ENCODE data around the gene STT3B.

Gene STT3B

GRCh38 chr3:31546162-31546561 is 13.4 kb downstream of the STT3B start:
- H3K4me1 ChIP-seq (ENCODE audit: control insufficient read depth, insufficient read depth, low read depth, low read length): no peaks in the 10 kb centered on the region
- H2BK12ac ChIP-seq (ENCODE audit: low read length in 2 of 2): no peak overlapping the region
- H3K9ac ChIP-seq (ENCODE audit: low read length): peak overlapping the region; percentile 79
- no peak overlapping the region for H2BK5ac ChIP-seq (ENCODE audit: low read depth, low read length, poor library complexity, severe bottlenecking)
- H3K4me2 ChIP-seq (ENCODE audit: low read length, poor library complexity, severe bottlenecking): no peak overlapping the region
- H3K79me1 ChIP-seq (replicated peaks; ENCODE audit: low read length, poor library complexity, severe bottlenecking): peaks cover 1% of the 10 kb centered on the region
- no peak overlapping the region for H3K23ac ChIP-seq (ENCODE audit: low read length in 2 of 2)
- no peaks in the 10 kb centered on the region for H3K27me3 ChIP-seq (ENCODE audit: control insufficient read depth in 1 of 2, insufficient read depth in 1 of 2, low read length in 2 of 2)
- H4K91ac ChIP-seq (ENCODE audit: low read length): no peak overlapping the region
- H2BK15ac ChIP-seq (ENCODE audit: low read depth, poor library complexity, severe bottlenecking): no peak overlapping the region
- H4K8ac ChIP-seq (ENCODE audit: low read length): no peak overlapping the region
- no peak overlapping the region for H3K14ac ChIP-seq (ENCODE audit: low read length in 2 of 2)
- no CpG with 5 or more reads among the region's 1 CpG for WGBS
- H3K4me3 ChIP-seq (ENCODE audit: insufficient read depth in 1 of 2, low read depth in 1 of 2, low read length in 2 of 2): no peak overlapping the region
- DNase-seq: peak; percentile 37
- H3K9me3 ChIP-seq (ENCODE audit: control insufficient read depth, low read length): no peaks in the 10 kb centered on the region
- no peak overlapping the region for H3K27ac ChIP-seq (ENCODE audit: low read length, poor library complexity, severe bottlenecking)
- no peak overlapping the region for H3K4ac ChIP-seq (ENCODE audit: low read depth in 1 of 2, low read length in 2 of 2)
- no peak overlapping the region for H2AK5ac ChIP-seq (ENCODE audit: low read length, severe bottlenecking)
- no peak overlapping the region for H3K18ac ChIP-seq (ENCODE audit: low read depth in 1 of 2, low read length in 2 of 2)
- no peak overlapping the region for H2BK120ac ChIP-seq (ENCODE audit: low read depth, low read length)
- no peak overlapping the region for H2AFZ ChIP-seq (ENCODE audit: low read depth, low read length)
- H3K36me3 ChIP-seq (ENCODE audit: control insufficient read depth in 1 of 2, insufficient read depth in 2 of 2, low read depth in 1 of 2, low read length in 2 of 2): peaks cover 0 to 6% of the 10 kb centered on the region in 2 experiments

- H3K9ac ChIP-seq (ENCODE audit: low read length): peak overlapping the region; percentile 79
Measured at GRCh38 chr3:31546725-31547124, 14.0 kb downstream of the STT3B start.

GRCh38 chr3:31550452-31551251 is 17.9 kb downstream of the STT3B start:
- H2AK5ac ChIP-seq (ENCODE audit: low read length, severe bottlenecking): no peak overlapping the region
- H3K23ac ChIP-seq (ENCODE audit: low read length in 2 of 2): no peak overlapping the region
- H3K27ac ChIP-seq (ENCODE audit: low read length, poor library complexity, severe bottlenecking): no peak overlapping the region
- WGBS: 42% methylated on average over 2 of the region's 2 CpGs
- H2BK120ac ChIP-seq (ENCODE audit: low read depth, low read length): no peak overlapping the region
- no peaks in the 10 kb centered on the region for H3K36me3 ChIP-seq (ENCODE audit: control insufficient read depth in 1 of 2, insufficient read depth in 2 of 2, low read depth in 1 of 2, low read length in 2 of 2)
- no peak overlapping the region for H4K8ac ChIP-seq (ENCODE audit: low read length)
- no peak overlapping the region for H2BK15ac ChIP-seq (ENCODE audit: low read depth, poor library complexity, severe bottlenecking)
- no peak overlapping the region for H2BK5ac ChIP-seq (ENCODE audit: low read depth, low read length, poor library complexity, severe bottlenecking)
- H2BK12ac ChIP-seq (ENCODE audit: low read length in 2 of 2): no peak overlapping the region
- no peaks in the 10 kb centered on the region for H3K9me3 ChIP-seq (ENCODE audit: control insufficient read depth, low read length)
- no peaks in the 10 kb centered on the region for H3K27me3 ChIP-seq (ENCODE audit: control insufficient read depth in 1 of 2, insufficient read depth in 1 of 2, low read length in 2 of 2)
- no peak overlapping the region for H3K9ac ChIP-seq (ENCODE audit: low read length)
- H3K4me3 ChIP-seq (ENCODE audit: insufficient read depth in 1 of 2, low read depth in 1 of 2, low read length in 2 of 2): no peak overlapping the region
- H3K4me1 ChIP-seq (ENCODE audit: control insufficient read depth, insufficient read depth, low read depth, low read length): no peaks in the 10 kb centered on the region
- H3K4ac ChIP-seq (ENCODE audit: low read depth in 1 of 2, low read length in 2 of 2): no peak overlapping the region
- no peak overlapping the region for H3K18ac ChIP-seq (ENCODE audit: low read depth in 1 of 2, low read length in 2 of 2)
- H3K14ac ChIP-seq (ENCODE audit: low read length in 2 of 2): no peak overlapping the region
- H3K4me2 ChIP-seq (ENCODE audit: low read length, poor library complexity, severe bottlenecking): no peak overlapping the region
- peak; percentile 39 for DNase-seq
- H3K79me1 ChIP-seq (replicated peaks; ENCODE audit: low read length, poor library complexity, severe bottlenecking): peaks cover 1% of the 10 kb centered on the region
- H2AFZ ChIP-seq (ENCODE audit: low read depth, low read length): no peak overlapping the region
- H4K91ac ChIP-seq (ENCODE audit: low read length): no peak overlapping the region

More at GRCh38 chr3:31546725-31547124, 14.0 kb downstream of the STT3B start:
- no peak overlapping the region for H3K23ac ChIP-seq (ENCODE audit: low read length in 2 of 2)
- no peak overlapping the region for H3K27ac ChIP-seq (ENCODE audit: low read length, poor library complexity, severe bottlenecking)
- no peak overlapping the region for H2BK120ac ChIP-seq (ENCODE audit: low read depth, low read length)
- no peak overlapping the region for H2AK5ac ChIP-seq (ENCODE audit: low read length, severe bottlenecking)
- no peak overlapping the region for H2AFZ ChIP-seq (ENCODE audit: low read depth, low read length)
- H3K14ac ChIP-seq (ENCODE audit: low read length in 2 of 2): no peak overlapping the region
- no peak for DNase-seq
- no peaks in the 10 kb centered on the region for H3K27me3 ChIP-seq (ENCODE audit: control insufficient read depth in 1 of 2, insufficient read depth in 1 of 2, low read length in 2 of 2)
- no peak overlapping the region for H3K4ac ChIP-seq (ENCODE audit: low read depth in 1 of 2, low read length in 2 of 2)
- H4K8ac ChIP-seq (ENCODE audit: low read length): no peak overlapping the region
- no peak overlapping the region for H2BK5ac ChIP-seq (ENCODE audit: low read depth, low read length, poor library complexity, severe bottlenecking)
- H3K9me3 ChIP-seq (ENCODE audit: control insufficient read depth, low read length): no peaks in the 10 kb centered on the region
- no peak overlapping the region for H3K18ac ChIP-seq (ENCODE audit: low read depth in 1 of 2, low read length in 2 of 2)
- no peak overlapping the region for H2BK12ac ChIP-seq (ENCODE audit: low read length in 2 of 2)
- H3K79me1 ChIP-seq (replicated peaks; ENCODE audit: low read length, poor library complexity, severe bottlenecking): peaks cover 1% of the 10 kb centered on the region
- peaks cover 0 to 6% of the 10 kb centered on the region in 2 experiments for H3K36me3 ChIP-seq (ENCODE audit: control insufficient read depth in 1 of 2, insufficient read depth in 2 of 2, low read depth in 1 of 2, low read length in 2 of 2)
- no CpG with 5 or more reads among the region's 1 CpG for WGBS
- H4K91ac ChIP-seq (ENCODE audit: low read length): no peak overlapping the region
- no peaks in the 10 kb centered on the region for H3K4me1 ChIP-seq (ENCODE audit: control insufficient read depth, insufficient read depth, low read depth, low read length)
- no peak overlapping the region for H3K4me3 ChIP-seq (ENCODE audit: insufficient read depth in 1 of 2, low read depth in 1 of 2, low read length in 2 of 2)
- no peak overlapping the region for H3K4me2 ChIP-seq (ENCODE audit: low read length, poor library complexity, severe bottlenecking)
- no peak overlapping the region for H2BK15ac ChIP-seq (ENCODE audit: low read depth, poor library complexity, severe bottlenecking)

GRCh38 chr3:31551646-31552045 is 18.9 kb downstream of the STT3B start:
- H3K14ac ChIP-seq (ENCODE audit: low read length in 2 of 2): no peak overlapping the region
- no peaks in the 10 kb centered on the region for H3K27me3 ChIP-seq (ENCODE audit: control insufficient read depth in 1 of 2, insufficient read depth in 1 of 2, low read length in 2 of 2)
- H3K4me1 ChIP-seq (ENCODE audit: control insufficient read depth, insufficient read depth, low read depth, low read length): no peaks in the 10 kb centered on the region
- no peak overlapping the region for H3K18ac ChIP-seq (ENCODE audit: low read depth in 1 of 2, low read length in 2 of 2)
- WGBS: 100% methylated on average over 2 of the region's 2 CpGs
- no peak overlapping the region for H4K8ac ChIP-seq (ENCODE audit: low read length)
- H2BK5ac ChIP-seq (ENCODE audit: low read depth, low read length, poor library complexity, severe bottlenecking): no peak overlapping the region
- H2AK5ac ChIP-seq (ENCODE audit: low read length, severe bottlenecking): no peak overlapping the region
- H2BK15ac ChIP-seq (ENCODE audit: low read depth, poor library complexity, severe bottlenecking): no peak overlapping the region
- H3K4me3 ChIP-seq (ENCODE audit: insufficient read depth in 1 of 2, low read depth in 1 of 2, low read length in 2 of 2): no peak overlapping the region
- H3K23ac ChIP-seq (ENCODE audit: low read length in 2 of 2): no peak overlapping the region
- no peak overlapping the region for H3K27ac ChIP-seq (ENCODE audit: low read length, poor library complexity, severe bottlenecking)
- H2AFZ ChIP-seq (ENCODE audit: low read depth, low read length): no peak overlapping the region
- no peak overlapping the region for H3K9ac ChIP-seq (ENCODE audit: low read length)
- no peaks in the 10 kb centered on the region for H3K36me3 ChIP-seq (ENCODE audit: control insufficient read depth in 1 of 2, insufficient read depth in 2 of 2, low read depth in 1 of 2, low read length in 2 of 2)
- H3K4ac ChIP-seq (ENCODE audit: low read depth in 1 of 2, low read length in 2 of 2): no peak overlapping the region
- no peaks in the 10 kb centered on the region for H3K9me3 ChIP-seq (ENCODE audit: control insufficient read depth, low read length)
- no peak for DNase-seq
- no peak overlapping the region for H2BK12ac ChIP-seq (ENCODE audit: low read length in 2 of 2)
- peaks cover 1% of the 10 kb centered on the region for H3K79me1 ChIP-seq (replicated peaks; ENCODE audit: low read length, poor library complexity, severe bottlenecking)
- no peak overlapping the region for H3K4me2 ChIP-seq (ENCODE audit: low read length, poor library complexity, severe bottlenecking)
- H4K91ac ChIP-seq (ENCODE audit: low read length): no peak overlapping the region
- H2BK120ac ChIP-seq (ENCODE audit: low read depth, low read length): no peak overlapping the region

Data from mesenchymal stem cell (in vitro differentiated cells and primary cell).